Measurements from ENCODE around the gene HAUS3. TPM values are rescaled to one million over a fixed set of nuclear protein-coding genes. Genes with fewer than 3 reads are reported as not detected.

The HAUS3 gene
- total and polyA plus RNA-seq, 2 experiments from 2014 or later: 21.4 to 36.0 TPM

- no peaks in the 10 kb centered on the region for H3K9me2 ChIP-seq (ENCODE audit: insufficient read depth)
- Mint-ChIP-seq H3K4me1 (peaks cover 15% of the 10 kb centered on the region), H3K27ac (no peak overlapping the region), H3K4me3 (no peak overlapping the region), H3K9me3 (no peaks in the 10 kb centered on the region), H3K27me3 (ENCODE audit: insufficient read depth, low read depth, poor library complexity) (peaks cover 3% of the 10 kb centered on the region), H3K36me3 (ENCODE audit: low read depth) (no peaks in the 10 kb centered on the region; the same call in 2 of the 3 replicates)
- H3K27me3 ChIP-seq (ENCODE audit: insufficient read depth): no peaks in the 10 kb centered on the region
- DNase-seq (ENCODE audit: low spot score) (no peak), ATAC-seq (no peak)
- no peak overlapping the region for H3K4me2 ChIP-seq
- no peak overlapping the region for H3K27ac ChIP-seq (ENCODE audit: low read depth)
- H3K4me3 ChIP-seq: no peak overlapping the region
- H3K79me2 ChIP-seq (replicated peaks; ENCODE audit: insufficient read depth): no peaks in the 10 kb centered on the region
- H3F3A ChIP-seq (replicated peaks; ENCODE audit: low read depth): no peaks in the 10 kb centered on the region
- H2AFZ ChIP-seq: no peak overlapping the region
- no peak for TF ChIP-seq ETS1 (IDR thresholded peaks at IDR 0.05)
- TF ChIP-seq NANOG (IDR thresholded peaks at IDR 0.05; ENCODE audit: borderline replicate concordance): no peak
- no peak for TF ChIP-seq EZH2phosphoT487 (IDR thresholded peaks at IDR 0.05; ENCODE audit: unreplicated experiment)
- TF ChIP-seq ZNF114 (CRISPR knock-in tag; IDR thresholded peaks at IDR 0.05): no peak
- TF ChIP-seq STAT1 (IDR thresholded peaks at IDR 0.05; ENCODE audit: unreplicated experiment): no peak
- no peak for TF ChIP-seq JUNB (IDR thresholded peaks at IDR 0.05; ENCODE audit: unreplicated experiment)
- no peak for TF ChIP-seq EZH2 (IDR thresholded peaks at IDR 0.05; ENCODE audit: low read depth, unreplicated experiment)
- no peak for TF ChIP-seq ZNF462 (CRISPR knock-in tag; IDR thresholded peaks at IDR 0.05)
- TF ChIP-seq POLR2AphosphoS5 (IDR thresholded peaks at IDR 0.05; ENCODE audit: low read depth): no peak
- TF ChIP-seq REST (IDR thresholded peaks at IDR 0.05; ENCODE audit: unreplicated experiment): no peak
- TF ChIP-seq ZNF331 (CRISPR knock-in tag; IDR thresholded peaks at IDR 0.05; ENCODE audit: low read depth): no peak
- no peak for TF ChIP-seq CREB1 (CRISPR knock-in tag; IDR thresholded peaks at IDR 0.05; ENCODE audit: low read depth)
- no peaks in the 10 kb centered on the region for H4K20me1 ChIP-seq (replicated peaks; ENCODE audit: insufficient read depth)
- H3K4me1 ChIP-seq (ENCODE audit: insufficient read depth): peaks cover 9% of the 10 kb centered on the region
- no peaks in the 10 kb centered on the region for H3K36me3 ChIP-seq (ENCODE audit: insufficient read depth)
Measured at GRCh38 chr4:2272828-2273120, 30.9 kb upstream of the HAUS3 start.
